HT-29 (cell line): ENCODE measurements around the gene PLXND1. TPM values are rescaled to one million over a fixed set of nuclear protein-coding genes. Genes with fewer than 3 reads are reported as not detected.

Experiments
- DNase-seq: peaks from one replicate; pipeline ENCODE4 v3.0.0-alpha.2; 2015; ENCODE audit warnings: low spot score
- total RNA-seq: library from RNA; depleted of rRNA; stranded (reverse); fragments of >200 nt; shearing (Covaris generic); gene quantifications from 2 replicates; pipeline ENCODE4 v1.2.3, GENCODE V29; 2014

Gene PLXND1
- total RNA-seq, 1 experiment from 2014 or later: 30.5 TPM

GRCh38 chr3:129586746-129587430 is 19.6 kb downstream of the PLXND1 start:
- peak; percentile 39 for DNase-seq

DNA sequence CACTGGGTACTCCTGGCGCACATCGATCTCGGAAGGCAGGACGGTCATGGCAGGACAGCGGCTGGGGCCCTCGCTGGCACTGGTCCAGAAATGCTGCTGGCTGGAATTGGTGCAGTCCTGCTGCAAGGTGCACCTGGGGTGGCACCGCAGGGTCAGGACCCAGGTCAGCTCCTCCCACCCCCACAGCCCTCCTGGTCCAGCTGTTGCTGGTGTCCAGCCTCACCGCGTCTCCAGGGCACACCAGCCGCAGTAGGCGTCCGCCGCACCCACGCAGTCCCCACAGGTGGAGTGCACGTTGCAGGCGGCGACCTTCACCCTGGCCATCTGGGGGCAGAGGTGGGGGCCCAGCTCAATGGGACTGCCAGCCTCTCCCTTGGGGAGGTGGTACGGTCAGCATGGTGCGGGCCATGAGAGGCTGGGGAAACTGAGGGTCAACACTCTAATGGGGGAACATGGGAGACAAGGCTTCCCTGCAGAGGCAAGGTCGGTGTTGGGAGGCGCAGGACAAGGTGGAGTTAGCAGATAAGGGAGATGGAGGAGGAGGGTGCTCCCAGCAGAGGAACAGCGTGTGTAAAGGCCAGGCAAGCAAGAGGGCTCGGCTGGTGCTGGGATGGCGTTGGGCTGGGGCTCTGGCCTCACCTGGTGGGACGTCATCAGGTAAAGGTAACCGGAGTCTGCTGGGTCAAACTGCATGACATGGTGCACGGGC is 20.4 kb downstream of the PLXND1 start:
- DNase-seq: no peak

- no peak for DNase-seq
Measured at GRCh38 chr3:129584631-129585030, 21.8 kb downstream of the PLXND1 start.

DNA sequence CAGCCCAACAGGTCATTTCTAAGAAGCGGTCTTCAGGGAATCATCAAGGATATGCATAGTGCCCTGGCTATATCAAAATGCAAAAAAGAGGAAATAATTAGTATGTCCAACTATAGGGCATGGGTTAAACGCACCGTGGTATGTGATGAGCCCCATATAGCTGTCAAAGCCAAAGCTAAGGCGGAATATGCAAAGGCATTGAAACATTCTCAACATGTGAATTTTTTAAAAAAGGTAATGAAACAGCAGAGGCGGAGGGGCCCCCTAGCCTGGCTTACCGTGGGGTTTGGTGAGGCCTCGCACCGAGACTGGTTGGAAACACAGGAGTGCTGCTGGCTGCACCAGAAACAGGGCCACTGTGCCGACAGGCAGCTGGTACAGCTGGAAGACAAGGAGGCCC is 23.2 kb downstream of the PLXND1 start:
- no peak for DNase-seq

DNA sequence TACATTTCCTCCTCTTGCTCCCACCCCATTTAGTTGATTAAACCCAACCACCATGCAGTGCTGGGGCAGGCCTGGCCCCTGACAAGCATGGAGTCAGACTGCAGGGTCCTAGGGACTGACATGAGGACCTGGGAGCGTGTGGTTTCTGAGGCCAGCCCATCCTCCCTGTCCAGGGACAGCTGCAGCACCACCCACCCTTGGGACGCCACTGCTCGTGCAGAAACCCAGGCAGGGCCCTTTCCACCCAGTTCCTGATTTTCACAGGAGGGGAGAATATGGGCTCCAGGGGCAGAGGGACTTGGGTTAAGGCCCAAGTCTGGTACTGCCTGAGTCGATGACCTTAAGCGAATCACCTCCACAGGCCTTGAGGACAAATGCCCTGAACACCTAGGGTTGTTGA is 23.7 kb downstream of the PLXND1 start:
- DNase-seq: no peak

DNA sequence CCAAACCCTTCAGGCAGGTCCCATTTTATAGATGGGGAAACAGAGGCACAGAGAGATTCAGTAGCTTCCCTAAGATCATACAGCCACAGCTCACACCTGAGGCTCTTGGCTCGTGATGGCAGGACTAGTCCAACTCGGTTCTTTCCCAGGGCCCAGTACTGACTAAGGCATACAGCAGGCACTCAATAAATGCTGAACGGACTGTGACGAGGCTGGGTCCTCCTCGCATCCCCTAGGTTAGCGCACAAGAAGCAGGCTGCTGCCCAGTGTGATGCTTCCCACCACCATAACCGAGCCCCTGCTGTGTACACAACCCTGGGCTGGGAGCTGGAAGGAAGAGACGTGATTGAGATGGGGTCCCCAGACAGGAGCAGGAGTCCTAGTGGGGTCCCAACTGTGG is 24.9 kb downstream of the PLXND1 start:
- no peak for DNase-seq

- DNase-seq: no peak
Measured at GRCh38 chr3:129579991-129580390, 26.5 kb downstream of the PLXND1 start.

DNA sequence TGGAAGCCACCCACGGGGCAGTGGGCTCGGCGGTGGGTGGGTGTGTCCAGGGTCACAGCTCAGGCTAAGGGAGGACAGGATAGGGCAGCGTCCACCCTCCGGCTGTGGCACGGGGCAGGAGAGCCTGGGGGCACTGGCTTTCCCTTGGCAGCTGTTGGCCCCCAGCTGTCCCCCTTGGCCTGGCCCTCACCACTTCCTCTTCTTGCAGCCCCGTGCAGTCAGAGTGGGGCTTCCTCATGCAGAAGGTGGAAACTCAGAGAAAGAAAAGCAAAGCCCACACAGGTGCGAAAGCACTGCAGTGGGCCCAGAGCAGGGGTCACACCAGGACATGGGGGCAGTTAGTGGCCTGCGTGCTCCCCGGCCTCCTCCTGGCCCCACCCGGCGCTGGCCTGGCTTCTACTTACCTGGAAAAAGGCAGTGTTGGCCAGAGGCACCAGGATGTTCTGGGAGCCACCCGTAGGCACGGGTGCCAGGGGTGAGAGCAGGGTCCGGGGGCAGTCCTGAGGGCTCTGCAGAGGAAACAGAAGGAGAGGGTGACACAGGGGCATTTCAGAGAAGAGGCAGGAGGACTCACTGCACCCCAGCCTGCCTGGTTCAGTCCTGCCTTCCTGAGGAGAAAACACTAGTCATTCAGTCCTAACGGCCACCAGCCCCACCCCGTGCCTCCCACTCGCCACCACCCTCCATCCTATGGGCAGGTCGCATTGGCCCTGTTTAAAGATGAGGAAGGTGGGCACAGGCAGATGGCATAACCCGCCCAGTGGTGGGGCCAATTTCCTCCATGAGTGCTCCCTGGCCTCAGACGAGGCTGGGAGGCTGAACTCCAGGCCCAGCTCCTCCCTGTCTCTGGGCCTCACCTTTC is 28.3 kb downstream of the PLXND1 start:
- DNase-seq: no peak

GRCh38 chr3:129577366-129577765 is 29.1 kb downstream of the PLXND1 start:
- no peak for DNase-seq

DNA sequence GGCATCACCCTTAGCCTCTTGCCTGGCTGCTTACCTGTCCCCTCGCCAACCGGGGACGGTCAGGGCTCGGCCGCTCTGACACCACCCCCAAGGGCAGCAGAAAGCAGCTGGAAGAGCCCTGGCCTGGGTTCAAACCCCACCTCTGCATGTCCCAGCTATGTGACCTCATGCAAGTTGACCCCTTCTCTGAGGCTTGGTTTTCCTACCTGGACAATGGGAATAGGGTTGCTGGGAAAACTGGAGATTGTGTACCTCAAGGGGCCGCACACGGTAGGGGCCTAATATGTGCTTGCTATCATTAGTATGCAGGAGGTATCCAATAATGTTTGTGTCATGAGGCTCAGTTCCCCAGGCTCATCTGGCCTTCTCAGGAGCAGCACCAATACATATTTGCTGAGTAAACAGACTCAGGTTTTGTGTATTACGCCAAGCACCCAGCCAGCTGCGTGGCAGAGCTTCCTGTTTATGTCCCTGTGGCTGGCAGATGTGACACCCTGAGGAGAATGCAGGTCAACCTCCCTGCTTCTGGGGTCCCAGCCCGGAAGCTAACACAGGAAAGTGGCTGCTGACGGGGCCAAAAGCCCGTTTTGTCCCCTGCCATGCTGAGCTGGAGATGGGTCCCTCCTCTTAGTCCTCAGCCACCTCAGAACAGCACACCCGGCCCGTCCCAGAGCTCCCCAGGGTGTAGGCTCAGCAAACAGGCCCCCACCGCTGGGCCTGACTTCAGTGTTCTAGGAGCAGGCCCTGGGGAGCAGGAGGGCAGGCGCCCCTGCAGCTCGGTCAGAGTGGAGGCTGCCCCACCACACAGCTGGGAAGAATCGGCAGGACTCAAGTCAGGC is 29.7 kb downstream of the PLXND1 start:
- peak; percentile 42 for DNase-seq

GRCh38 chr3:129575997-129576384 is 30.5 kb downstream of the PLXND1 start:
- no peak for DNase-seq

DNA sequence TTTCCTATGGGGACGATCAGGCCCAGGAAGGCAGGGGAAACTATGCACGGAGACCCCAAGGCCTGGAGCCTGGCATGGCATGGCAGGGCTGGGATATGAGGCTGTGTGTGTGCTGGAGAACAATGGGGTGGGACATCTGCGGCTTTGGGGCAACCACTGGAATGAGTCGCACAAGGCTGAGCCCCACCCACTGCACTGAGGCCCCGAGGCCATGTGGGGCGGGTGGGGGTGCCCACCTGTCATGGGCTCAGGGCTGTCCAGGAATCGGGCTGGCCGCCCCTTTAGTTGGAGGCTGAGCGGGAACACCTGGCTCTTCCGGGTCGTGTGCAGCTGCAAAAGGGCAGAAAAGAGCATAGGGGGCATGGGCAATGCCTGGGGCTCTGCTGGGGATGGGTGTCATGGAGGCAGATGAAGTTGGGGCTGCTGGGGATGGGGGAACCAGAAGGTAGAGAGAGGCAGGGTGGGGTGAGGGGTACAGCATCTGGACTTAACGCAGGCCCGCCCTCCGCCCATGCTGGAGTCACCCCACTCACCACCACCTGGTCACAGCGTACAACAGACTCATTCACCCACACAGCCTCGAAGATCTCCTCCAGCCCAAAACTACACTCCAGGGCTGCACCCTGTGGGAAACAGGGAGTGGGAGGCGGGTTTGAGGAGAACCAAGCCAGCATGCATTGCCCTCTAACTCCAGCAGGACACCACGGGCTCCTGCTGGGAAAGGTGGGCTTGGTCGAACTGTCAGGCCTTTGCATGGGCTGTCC is 31.1 kb downstream of the PLXND1 start:
- DNase-seq: no peak

GRCh38 chr3:129574206-129574605 is 32.3 kb downstream of the PLXND1 start:
- DNase-seq: no peak

DNA sequence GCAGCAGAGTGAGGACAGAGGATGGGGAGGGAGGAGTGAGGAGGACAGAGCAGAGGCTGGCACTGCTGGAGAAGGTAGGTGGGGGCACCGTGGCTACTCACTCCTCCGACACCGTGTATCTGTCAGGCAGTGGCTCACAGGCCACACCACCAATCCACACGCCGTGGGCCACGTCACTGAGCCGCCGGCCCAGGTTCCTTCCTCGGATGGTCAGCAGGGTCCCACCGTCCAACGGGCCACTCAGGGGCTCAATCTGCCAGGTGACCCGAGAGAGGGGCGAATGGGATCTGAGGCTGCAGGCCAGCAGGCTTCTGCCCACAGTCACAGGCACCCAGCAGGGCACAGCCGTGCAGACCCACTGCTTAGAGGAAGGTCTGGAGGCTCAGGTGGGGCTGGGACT is 33.0 kb downstream of the PLXND1 start:
- DNase-seq: no peak

DNA sequence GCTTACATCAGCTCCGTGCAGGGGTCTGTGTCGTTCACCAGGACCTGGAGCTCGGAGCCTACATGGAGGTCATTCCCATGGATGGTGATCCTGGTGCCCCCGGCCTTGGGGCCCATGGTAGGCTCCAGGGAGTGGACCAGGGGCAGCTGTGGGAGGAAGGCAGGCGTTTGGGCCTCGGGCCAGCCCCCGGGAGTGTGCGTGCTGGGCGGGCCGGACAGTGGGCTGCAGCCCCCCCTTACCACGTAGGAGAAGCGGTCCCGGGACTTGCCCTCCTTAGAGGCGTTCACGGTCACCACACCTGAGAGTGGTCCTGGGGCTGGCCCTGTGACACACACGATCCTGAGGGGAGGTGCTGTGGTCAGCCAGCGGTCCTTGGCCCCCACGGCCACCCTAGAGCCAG is 33.9 kb downstream of the PLXND1 start:
- no peak for DNase-seq

DNA sequence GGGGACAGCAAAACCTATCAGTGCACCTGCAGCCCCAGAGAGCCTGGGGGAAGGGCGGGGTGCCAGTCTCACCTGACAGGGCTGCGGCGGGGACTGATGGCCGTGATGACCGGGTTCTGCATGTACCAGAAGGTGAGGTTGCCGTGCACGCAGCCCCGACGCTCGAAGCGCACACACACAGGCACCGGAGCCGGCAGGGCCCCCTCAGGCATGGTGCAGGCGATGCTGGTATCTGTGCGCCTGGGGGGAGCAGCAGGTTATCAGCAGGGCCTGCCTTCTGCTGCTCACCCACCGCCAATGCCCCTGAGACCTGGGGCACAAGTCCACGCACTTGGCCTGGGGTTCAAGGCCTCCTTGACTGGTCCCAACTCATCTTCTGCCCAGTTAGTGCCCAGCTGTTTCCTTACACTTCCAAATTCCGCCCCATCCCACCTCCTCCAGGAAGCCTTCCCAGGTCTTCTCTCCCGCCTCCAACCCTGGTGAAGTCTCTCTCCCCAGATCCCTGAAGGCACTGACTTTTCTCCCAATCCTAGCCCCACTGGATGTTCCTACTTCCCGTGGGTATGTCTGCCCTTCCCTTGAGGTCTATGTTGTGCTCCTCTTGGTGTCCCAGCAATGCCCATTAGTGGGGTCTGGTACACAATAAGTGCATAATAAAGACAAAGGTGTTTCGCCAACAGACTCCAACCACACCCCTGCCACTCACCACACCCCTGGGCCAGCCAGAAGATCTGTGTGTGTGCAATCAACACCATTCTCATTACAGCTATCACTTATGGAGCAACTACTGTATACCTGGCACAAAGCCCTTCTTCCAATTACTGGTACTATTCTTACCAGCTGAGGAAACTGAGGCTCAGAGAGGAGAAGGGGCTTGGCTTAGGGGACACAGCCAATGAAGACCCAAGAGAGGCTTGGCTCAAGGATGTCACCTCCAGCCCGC is 34.6 kb downstream of the PLXND1 start:
- no peak for DNase-seq

DNA sequence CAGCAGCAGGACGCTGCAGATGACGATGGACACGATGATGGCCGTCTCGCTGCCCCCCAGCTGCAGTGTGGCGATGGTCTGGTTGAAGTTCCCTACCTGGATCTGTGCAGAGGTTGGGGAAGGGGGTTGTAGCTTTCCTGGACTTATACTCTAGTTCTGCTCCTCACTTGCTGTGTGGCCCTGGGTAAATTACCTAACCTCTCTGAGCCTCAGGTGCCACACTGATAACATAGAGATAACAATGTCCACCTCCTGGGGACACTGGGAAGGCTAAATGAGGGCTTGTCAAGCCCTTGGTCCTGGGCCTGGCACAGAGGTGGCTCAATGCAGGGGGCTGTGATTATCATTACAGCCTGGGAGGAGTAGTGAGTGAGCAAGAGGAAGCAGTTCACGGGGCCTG is 36.6 kb downstream of the PLXND1 start:
- no peak for DNase-seq

- DNase-seq: no peak
Measured at GRCh38 chr3:129567939-129568338, 38.5 kb downstream of the PLXND1 start.

- no peak for DNase-seq
Measured at GRCh38 chr3:129567176-129567705, 39.2 kb downstream of the PLXND1 start.
